H1 (cell line): Measurements from ENCODE around the gene DCAF8L2. TPM values are rescaled to one million over a fixed set of nuclear protein-coding genes. Genes with fewer than 3 reads are reported as not detected.

Experiments used
- ASH2L ChIP-seq: fragments of 200-600, 300-600 bp; sonication (generic); IDR thresholded peaks from one replicate; pipeline ENCODE4 v1.7.1; 2017; ENCODE audit warnings: low read length
- CTCF ChIP-seq, 3 experiments: IDR thresholded peaks; 1 replicate in 2 of 3; 2 replicates in 1 of 3; pipeline versions ENCODE4 v1.5.1 to v1.6.1; 2011; ENCODE audit warnings: low read length in 3 of 3, mild to moderate bottlenecking in 3 of 3, inconsistent platforms in 2 of 3, low read depth in 1 of 3, moderate library complexity in 1 of 3; ENCODE audit not compliant: insufficient read depth in 1 of 3; ENCODE audit errors: control extremely low read depth in 1 of 3
- GTF2F1 ChIP-seq: IDR thresholded peaks from 2 replicates; pipeline ENCODE4 v1.6.1; 2012; ENCODE audit warnings: low read depth, low read length, improper control_type of control experiment, borderline replicate concordance
- POU5F1 ChIP-seq: IDR thresholded peaks from 2 replicates; pipeline ENCODE4 v1.6.1; 2011; ENCODE audit warnings: low read depth, mild to moderate bottlenecking, low read length, moderate library complexity
- polyA plus RNA-seq, 7 experiments: library from polyadenylated mRNA; depleted of rRNA in 3 of 7; stranded (reverse) in 5 of 7; unstranded in 2 of 7; fragments of >200 nt in 5 of 7; fragments of 200-250 nt in 2 of 7; gene quantifications; 1 replicate in 5 of 7; 2 replicates in 1 of 7; 4 replicates in 1 of 7; pipeline versions ENCODE4 v1.2.1 to v1.2.3, GENCODE V29; 2011 to 2013; ENCODE audit warnings: missing spikeins in 2 of 7, mixed read lengths in 2 of 7
- total RNA-seq: library from RNA; stranded (reverse); fragmentation: NEBNext Ultra II Directional; extraction: Animal tissue kit (Norgen Biotek cat#: 25700); gene quantifications from 2 replicates; pipeline ENCODE4 v1.2.1, GENCODE V29; 2021

The DCAF8L2 gene
- total and polyA plus RNA-seq, 2 of the 8 experiments (the other 6 are each of a cell fraction or from before 2014, with no cell fraction given) = not detected

DNA sequence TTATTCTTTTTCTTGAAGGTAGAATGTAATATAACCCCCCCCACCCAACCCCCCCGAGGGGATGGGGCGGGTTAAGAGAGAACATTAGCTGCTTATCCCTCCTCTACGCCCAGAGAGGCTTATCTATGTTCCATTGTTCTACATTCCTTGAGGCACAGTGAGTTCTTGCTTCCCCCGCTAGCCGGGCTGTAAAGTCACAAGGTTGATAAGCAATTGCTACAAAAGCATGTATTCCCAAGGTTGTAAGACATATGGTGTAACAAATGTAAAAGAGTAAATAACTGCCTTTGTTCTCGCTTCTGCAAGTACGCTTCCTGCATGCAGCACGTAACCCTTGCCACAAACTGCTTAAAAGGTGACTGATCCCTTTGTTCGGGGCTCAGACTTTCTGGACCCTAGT lies 8.2 kb downstream of the DCAF8L2 start (continued):
- TF ChIP-seq ASH2L = no peak
- TF ChIP-seq CTCF (IDR thresholded peaks at IDR 0.05; ENCODE audit: control extremely low read depth in 1 of 3, insufficient read depth in 1 of 3, low read depth in 1 of 3, low read length in 3 of 3) = no peak
- TF ChIP-seq POU5F1 = no peak
- TF ChIP-seq GTF2F1 = no peak
- TF ChIP-seq, all 59 proteins: peak for 0
